SU-DHL-6 (cell line): ENCODE results near the gene GRIK2.

Source experiments
- H2AFZ ChIP-seq: fragments of 200-600 bp; sonication (generic); 2 replicates; pipeline ENCODE4 v1.6.1; 2014; ENCODE audit warnings: low read depth, mild to moderate bottlenecking, moderate library complexity, mixed read lengths, antibody characterized with exemption, low read length; ENCODE audit not compliant: severe bottlenecking
- H3F3A ChIP-seq: fragments of 200-600 bp; shearing (Covaris generic); 2 replicates; pipeline ENCODE4 v1.6.0; 2016; ENCODE audit warnings: antibody characterized with exemption, mild to moderate bottlenecking; ENCODE audit not compliant: insufficient read depth
- H3K27ac ChIP-seq: fragments of 200-600 bp; sonication (generic); 2 replicates; pipeline ENCODE4 v1.5.1; 2016; ENCODE audit warnings: low read depth, mild to moderate bottlenecking, low read length, moderate library complexity, mixed read lengths
- H3K27me3 ChIP-seq: fragments of 200-600 bp; sonication (generic), shearing (Covaris generic); 2 replicates; pipeline ENCODE4 v1.6.0; 2014; ENCODE audit warnings: mild to moderate bottlenecking, low read length
- H3K36me3 ChIP-seq: fragments of 200-600 bp; sonication (generic); 2 replicates; pipeline ENCODE4 v1.6.1; 2014; ENCODE audit warnings: mild to moderate bottlenecking, low read length, mixed read lengths
- H3K4me2 ChIP-seq: fragments of 300-600, 200-600 bp; shearing (Covaris generic), sonication (generic); 2 replicates; pipeline ENCODE4 v1.6.0; 2014; ENCODE audit warnings: low read length, low read depth, mild to moderate bottlenecking; ENCODE audit not compliant: poor library complexity, severe bottlenecking
- H3K4me3 ChIP-seq: fragments of 200-600 bp; sonication (generic); 2 replicates; pipeline ENCODE4 v1.5.1; 2014; ENCODE audit warnings: antibody characterized with exemption, low read length, mild to moderate bottlenecking, mixed read lengths; ENCODE audit not compliant: insufficient read depth, poor library complexity, severe bottlenecking
- H3K79me2 ChIP-seq: fragments of 200-600 bp; sonication (generic); 2 replicates; pipeline ENCODE4 v1.6.1; 2014; ENCODE audit warnings: mild to moderate bottlenecking, low read length, moderate library complexity; ENCODE audit not compliant: insufficient read depth
- H3K9ac ChIP-seq: fragments of 200-600 bp; sonication (generic); 2 replicates; pipeline ENCODE4 v1.7.0; 2014; ENCODE audit warnings: mild to moderate bottlenecking, low read length
- H3K9me2 ChIP-seq: fragments of 200-600 bp; sonication (generic); replicated peaks from 2 replicates; pipeline ENCODE4 v1.6.1; 2014; ENCODE audit warnings: low read length; ENCODE audit not compliant: insufficient read depth
- H3K9me3 ChIP-seq: fragments of 200-600 bp; sonication (generic); 2 replicates; pipeline ENCODE4 v1.6.1; 2014; ENCODE audit warnings: low read length, mixed read lengths; ENCODE audit not compliant: insufficient read depth
- H4K20me1 ChIP-seq: fragments of 200-600 bp; sonication (generic); 2 replicates; pipeline ENCODE4 v1.6.1; 2014; ENCODE audit warnings: low read depth, mild to moderate bottlenecking, antibody characterized with exemption, low read length, moderate library complexity, mixed read lengths
- EZH2phosphoT487 ChIP-seq: fragments of 200-600 bp; sonication (generic), shearing (Covaris generic); conservative IDR thresholded peaks from 2 replicates; pipeline ENCODE4 v1.6.1; 2018; ENCODE audit warnings: mild to moderate bottlenecking, antibody characterized with exemption, low read length, moderate library complexity, mixed read lengths
- TF ChIP-seq, protein P1 (sequence below): fragments of 200-600 bp; sonication (generic); IDR thresholded peaks from one replicate; pipeline ENCODE4 v1.5.1; 2017; ENCODE audit warnings: antibody characterized with exemption, mild to moderate bottlenecking, low read length, moderate library complexity; ENCODE audit not compliant: insufficient read depth, poor library complexity, severe bottlenecking

The GRIK2 gene

GRCh38 chr6:101728956-101729355, 335.4 kb downstream of the GRIK2 start:
- Histone ChIP-seq H3K4me2 (no peak overlapping the region), H3K9ac (no peak overlapping the region), H3K36me3 (no peaks in the 10 kb centered on the region), H3K4me3 (no peak overlapping the region), H3K9me3 (no peaks in the 10 kb centered on the region), H3K9me2 (0 out of 2 replicates have a peak, but pooled peaks cover 3% of the 10 kb centered on the region), H3K79me2 (no peaks in the 10 kb centered on the region), H2AFZ (no peak overlapping the region), H3K27me3 (no peaks in the 10 kb centered on the region), H3K27ac (no peak overlapping the region), H3F3A (no peaks in the 10 kb centered on the region), H4K20me1 (no peaks in the 10 kb centered on the region)
- no peak for TF ChIP-seq EZH2phosphoT487
- TF ChIP-seq, protein P1, sequence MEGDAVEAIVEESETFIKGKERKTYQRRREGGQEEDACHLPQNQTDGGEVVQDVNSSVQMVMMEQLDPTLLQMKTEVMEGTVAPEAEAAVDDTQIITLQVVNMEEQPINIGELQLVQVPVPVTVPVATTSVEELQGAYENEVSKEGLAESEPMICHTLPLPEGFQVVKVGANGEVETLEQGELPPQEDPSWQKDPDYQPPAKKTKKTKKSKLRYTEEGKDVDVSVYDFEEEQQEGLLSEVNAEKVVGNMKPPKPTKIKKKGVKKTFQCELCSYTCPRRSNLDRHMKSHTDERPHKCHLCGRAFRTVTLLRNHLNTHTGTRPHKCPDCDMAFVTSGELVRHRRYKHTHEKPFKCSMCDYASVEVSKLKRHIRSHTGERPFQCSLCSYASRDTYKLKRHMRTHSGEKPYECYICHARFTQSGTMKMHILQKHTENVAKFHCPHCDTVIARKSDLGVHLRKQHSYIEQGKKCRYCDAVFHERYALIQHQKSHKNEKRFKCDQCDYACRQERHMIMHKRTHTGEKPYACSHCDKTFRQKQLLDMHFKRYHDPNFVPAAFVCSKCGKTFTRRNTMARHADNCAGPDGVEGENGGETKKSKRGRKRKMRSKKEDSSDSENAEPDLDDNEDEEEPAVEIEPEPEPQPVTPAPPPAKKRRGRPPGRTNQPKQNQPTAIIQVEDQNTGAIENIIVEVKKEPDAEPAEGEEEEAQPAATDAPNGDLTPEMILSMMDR, result no peak

DNA sequence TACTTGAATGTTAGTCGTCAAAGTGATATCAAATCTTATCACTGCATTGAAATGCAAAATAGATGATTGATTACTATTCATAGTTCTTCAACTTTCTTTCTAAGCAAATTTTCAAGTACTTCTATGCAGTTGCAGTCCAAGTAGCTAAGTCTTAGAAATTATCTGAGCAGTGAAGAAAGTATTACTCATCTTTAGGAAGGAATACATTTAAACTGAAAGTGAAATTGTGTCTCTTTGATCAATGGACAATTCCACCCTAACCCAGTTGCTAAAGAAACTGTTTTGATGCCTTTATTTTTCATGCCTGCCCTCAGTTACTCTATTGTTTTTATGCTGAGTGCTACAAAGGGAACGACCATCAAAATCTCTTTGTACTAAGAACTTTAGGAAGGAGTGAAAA, 337.4 kb downstream of the GRIK2 start:
- Histone ChIP-seq H3K36me3 (no peaks in the 10 kb centered on the region), H3K4me3 (no peak overlapping the region), H2AFZ (no peak overlapping the region), H3K9me3 (no peaks in the 10 kb centered on the region), H3K9me2 (0 out of 2 replicates have a peak, but pooled peaks cover 3% of the 10 kb centered on the region), H3K79me2 (no peaks in the 10 kb centered on the region), H4K20me1 (no peaks in the 10 kb centered on the region), H3K4me2 (no peak overlapping the region), H3K9ac (no peak overlapping the region), H3K27ac (no peak overlapping the region), H3F3A (no peaks in the 10 kb centered on the region), H3K27me3 (no peaks in the 10 kb centered on the region)
- TF ChIP-seq EZH2phosphoT487, result no peak
- TF ChIP-seq, protein P1, result no peak

GRCh38 chr6:101733899-101734298, 340.4 kb downstream of the GRIK2 start:
- H3K9ac ChIP-seq, result no peak overlapping the region
- no peak for TF ChIP-seq EZH2phosphoT487
- TF ChIP-seq, protein P1, result no peak
- H3F3A ChIP-seq, result no peaks in the 10 kb centered on the region
- H3K9me3 ChIP-seq, result no peaks in the 10 kb centered on the region
- H3K27ac ChIP-seq, result no peak overlapping the region
- no peaks in the 10 kb centered on the region for H3K27me3 ChIP-seq
- H3K4me3 ChIP-seq, result no peak overlapping the region
- no peaks in the 10 kb centered on the region for H4K20me1 ChIP-seq
- no peak overlapping the region for H2AFZ ChIP-seq
- no peaks in the 10 kb centered on the region for H3K36me3 ChIP-seq
- H3K79me2 ChIP-seq, result no peaks in the 10 kb centered on the region
- H3K9me2 ChIP-seq, result no peaks in the 10 kb centered on the region
- H3K4me2 ChIP-seq, result no peak overlapping the region

DNA sequence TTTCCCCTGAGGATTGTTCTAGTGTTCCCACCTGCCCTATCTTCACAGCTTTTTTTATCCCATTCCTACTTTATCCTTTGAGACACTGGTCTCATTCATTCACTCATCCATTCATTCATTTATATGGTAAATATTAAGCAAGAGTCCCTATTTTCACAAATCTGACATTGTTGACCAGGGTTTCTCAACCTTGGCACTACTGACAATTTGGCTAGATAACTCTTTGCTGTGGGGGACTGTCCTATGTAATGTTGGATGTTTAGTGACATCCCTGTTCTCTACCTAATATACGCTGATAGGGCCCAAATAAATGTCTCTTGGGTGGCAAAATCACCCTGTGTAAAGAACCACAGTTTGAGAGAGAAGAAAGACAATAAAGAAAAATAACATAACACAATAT, 345.0 kb downstream of the GRIK2 start:
- Histone ChIP-seq H2AFZ (no peak overlapping the region), H3K27ac (no peak overlapping the region), H4K20me1 (no peaks in the 10 kb centered on the region), H3K9me3 (no peaks in the 10 kb centered on the region), H3K79me2 (no peaks in the 10 kb centered on the region), H3K9me2 (no peaks in the 10 kb centered on the region), H3K4me2 (no peak overlapping the region), H3F3A (no peaks in the 10 kb centered on the region), H3K9ac (no peak overlapping the region), H3K36me3 (no peaks in the 10 kb centered on the region), H3K4me3 (no peak overlapping the region), H3K27me3 (no peaks in the 10 kb centered on the region)
- TF ChIP-seq EZH2phosphoT487, result no peak
- TF ChIP-seq, protein P1, result no peak
